H9 (cell line): ENCODE data around the gene MYRF. TPM values are rescaled to one million over a fixed set of nuclear protein-coding genes. Genes with fewer than 3 reads are reported as not detected.

Experiments used
- DNase-seq: peaks from one replicate; pipeline ENCODE4 v3.0.0-alpha.2; 2017
- H2AFZ ChIP-seq: one replicate; pipeline ENCODE4 v1.6.1; 2013; ENCODE audit warnings: mild to moderate bottlenecking, low read length, control low read depth, moderate library complexity
- H2AK5ac ChIP-seq: 2 replicates; pipeline ENCODE4 v1.6.1; 2013; ENCODE audit warnings: low read length, control low read depth, mixed read lengths; ENCODE audit not compliant: insufficient read length
- H2BK120ac ChIP-seq: one replicate; pipeline ENCODE4 v1.6.1; 2013; ENCODE audit warnings: low read depth, mild to moderate bottlenecking, low read length, control low read depth, inconsistent platforms; ENCODE audit not compliant: poor library complexity, severe bottlenecking
- H2BK12ac ChIP-seq: 2 replicates; pipeline ENCODE4 v1.6.1; 2013; ENCODE audit warnings: low read length, control low read depth, mixed read lengths, low read depth; ENCODE audit not compliant: insufficient read length
- H2BK15ac ChIP-seq: 2 replicates; pipeline ENCODE4 v1.6.1; 2013; ENCODE audit warnings: low read depth, low read length, control low read depth
- H2BK20ac ChIP-seq: one replicate; pipeline ENCODE4 v1.6.1; 2013; ENCODE audit warnings: low read depth, mild to moderate bottlenecking, low read length, control low read depth, inconsistent platforms; ENCODE audit not compliant: poor library complexity, severe bottlenecking
- H2BK5ac ChIP-seq: 2 replicates; pipeline ENCODE4 v1.6.1; 2013; ENCODE audit warnings: low read length, control low read depth, mixed read lengths; ENCODE audit not compliant: insufficient read length
- H3K14ac ChIP-seq: 2 replicates; pipeline ENCODE4 v1.6.1; 2013; ENCODE audit warnings: low read length, control low read depth; ENCODE audit not compliant: insufficient read depth
- H3K18ac ChIP-seq: 2 replicates; pipeline ENCODE4 v1.6.1; 2013; ENCODE audit warnings: low read depth, mild to moderate bottlenecking, mixed read lengths, low read length, control low read depth; ENCODE audit not compliant: insufficient read length
- H3K23ac ChIP-seq: 2 replicates; pipeline ENCODE4 v1.6.1; 2013; ENCODE audit warnings: low read length, control low read depth, mixed read lengths, low read depth; ENCODE audit not compliant: insufficient read length
- H3K23me2 ChIP-seq: 2 replicates; pipeline ENCODE4 v1.6.1; 2013; ENCODE audit warnings: low read depth, mild to moderate bottlenecking, mixed read lengths, low read length, control low read depth; ENCODE audit not compliant: insufficient read length, poor library complexity, severe bottlenecking
- H3K27ac ChIP-seq: 2 replicates; pipeline ENCODE4 v1.5.1; 2013; ENCODE audit warnings: low read length, control low read depth, mixed read lengths, low read depth; ENCODE audit not compliant: insufficient read length
- H3K27me3 ChIP-seq: 2 replicates; pipeline ENCODE4 v1.6.1; 2013; ENCODE audit warnings: low read length, control low read depth, inconsistent platforms; ENCODE audit not compliant: insufficient read depth
- H3K4ac ChIP-seq: 2 replicates; pipeline ENCODE4 v1.6.1; 2013; ENCODE audit warnings: low read depth, mild to moderate bottlenecking, control low read depth, inconsistent platforms, low read length, moderate library complexity
- H3K4me1 ChIP-seq: 2 replicates; pipeline ENCODE4 v1.6.1; 2013; ENCODE audit warnings: low read length, control low read depth, inconsistent platforms; ENCODE audit not compliant: insufficient read depth
- H3K4me2 ChIP-seq: 2 replicates; pipeline ENCODE4 v1.6.1; 2013; ENCODE audit warnings: low read length, control low read depth, mixed read lengths; ENCODE audit not compliant: insufficient read length, insufficient read depth
- H3K56ac ChIP-seq: 2 replicates; pipeline ENCODE4 v1.6.1; 2013; ENCODE audit warnings: low read depth, mild to moderate bottlenecking, mixed read lengths, low read length, control low read depth; ENCODE audit not compliant: insufficient read length
- H3K79me1 ChIP-seq: 2 replicates; pipeline ENCODE4 v1.6.1; 2013; ENCODE audit warnings: low read depth, mild to moderate bottlenecking, moderate library complexity, low read length, control low read depth, inconsistent platforms; ENCODE audit not compliant: insufficient read depth, poor library complexity, severe bottlenecking
- H3K79me2 ChIP-seq: 2 replicates; pipeline ENCODE4 v1.6.1; 2013; ENCODE audit warnings: low read length, control low read depth, inconsistent platforms; ENCODE audit not compliant: insufficient read depth
- H3K9ac ChIP-seq: 2 replicates; pipeline ENCODE4 v1.6.1; 2013; ENCODE audit warnings: low read length, control low read depth, mixed read lengths; ENCODE audit not compliant: insufficient read length; ENCODE audit errors: extremely low read depth
- H3K9me3 ChIP-seq: one replicate; pipeline ENCODE4 v1.6.1; 2013; ENCODE audit warnings: low read depth, low read length, inconsistent platforms; ENCODE audit not compliant: control insufficient read depth
- H3T11ph ChIP-seq: one replicate; pipeline ENCODE4 v1.6.1; 2013; ENCODE audit warnings: mild to moderate bottlenecking, low read length, control low read depth, inconsistent platforms
- H4K20me1 ChIP-seq: one replicate; pipeline ENCODE4 v1.6.1; 2013; ENCODE audit not compliant: control insufficient read depth, insufficient read length, insufficient read depth
- H4K5ac ChIP-seq: 2 replicates; pipeline ENCODE4 v1.6.1; 2013; ENCODE audit warnings: low read depth, mild to moderate bottlenecking, mixed read lengths, low read length, control low read depth; ENCODE audit not compliant: insufficient read length
- H4K8ac ChIP-seq: replicated peaks from 2 replicates; pipeline ENCODE4 v1.6.1; 2013; ENCODE audit warnings: low read length, control low read depth, mixed read lengths, low read depth; ENCODE audit not compliant: insufficient read length
- H4K91ac ChIP-seq: 2 replicates; pipeline ENCODE4 v1.6.1; 2013; ENCODE audit warnings: low read depth, mild to moderate bottlenecking, moderate library complexity, mixed read lengths, low read length, control low read depth; ENCODE audit not compliant: insufficient read length
- H3K27ac Mint-ChIP-seq, 3 experiments: 2 replicates in 2 of 3; 3 replicates in 1 of 3; pipeline ENCODE4 v1.8.0; 2020 to 2021; ENCODE audit warnings: mixed read lengths in 3 of 3, mild to moderate bottlenecking in 1 of 3, moderate library complexity in 1 of 3
- H3K27me3 Mint-ChIP-seq: 2 replicates; pipeline ENCODE4 v1.8.0; 2021; ENCODE audit warnings: low read depth, mild to moderate bottlenecking, moderate library complexity, mixed read lengths
- H3K36me3 Mint-ChIP-seq, 3 experiments: 2 replicates in 2 of 3; 3 replicates in 1 of 3; pipeline ENCODE4 v1.8.0; 2020 to 2021; ENCODE audit warnings: low read depth in 3 of 3, mixed read lengths in 3 of 3; ENCODE audit not compliant: insufficient read depth in 1 of 3
- H3K4me1 Mint-ChIP-seq, 2 experiments: 2 replicates each; pipeline ENCODE4 v1.8.0; 2020; ENCODE audit warnings: mixed read lengths in 2 of 2
- H3K4me3 Mint-ChIP-seq, 2 experiments: 2 replicates in 1 of 2; 3 replicates in 1 of 2; pipeline ENCODE4 v1.8.0; 2020 to 2021; ENCODE audit warnings: mild to moderate bottlenecking in 2 of 2, mixed read lengths in 2 of 2, moderate library complexity in 1 of 2
- H3K9me3 Mint-ChIP-seq, 2 experiments: 2 replicates in 1 of 2; 3 replicates in 1 of 2; pipeline ENCODE4 v1.8.0; 2020; ENCODE audit warnings: mild to moderate bottlenecking in 2 of 2, mixed read lengths in 2 of 2, moderate library complexity in 1 of 2
- CTCF ChIP-seq: fragments of 200-600 bp; sonication (generic); conservative IDR thresholded peaks from 3 replicates; pipeline ENCODE4 v1.8.0; 2021; ENCODE audit warnings: antibody characterized with exemption, mild to moderate bottlenecking
- WGBS: extraction: QIAGEN DNeasy Blood & Tissue Kit; methylation state at CpG from one replicate; pipeline ENCODE4 v1.1.7; 2013; ENCODE audit warnings: missing lambda C conversion rate, low lambda C conversion rate, mixed read lengths; ENCODE audit not compliant: insufficient read length; ENCODE audit errors: extremely low coverage; 5-methylcytosine and 5-hydroxymethylcytosine counted together
- total RNA-seq: library from RNA; stranded (reverse); gene quantifications from 2 replicates; pipeline ENCODE4 v1.2.1, GENCODE V29; 2021

Gene MYRF
- total RNA-seq, 1 experiment from 2014 or later: 13.9 TPM

GRCh38 chr11:61731952-61732675 is 20.3 kb upstream of the MYRF start:
- no peak overlapping the region for H2AFZ ChIP-seq
- H3K27me3 Mint-ChIP-seq: no peaks in the 10 kb centered on the region
- H2BK120ac ChIP-seq: no peak overlapping the region
- no peak for DNase-seq
- no peaks in the 10 kb centered on the region for H3K9me3 ChIP-seq
- H2AK5ac ChIP-seq: no peak overlapping the region
- no peak overlapping the region for H4K5ac ChIP-seq
- no peaks in the 10 kb centered on the region for H4K20me1 ChIP-seq
- no peak overlapping the region for H2BK12ac ChIP-seq
- no peak overlapping the region for H2BK5ac ChIP-seq
- no peak overlapping the region for H2BK20ac ChIP-seq
- H3T11ph ChIP-seq: no peak overlapping the region
- no peak overlapping the region for H3K18ac ChIP-seq
- H3K27ac Mint-ChIP-seq: 0 out of 7 replicates have a peak overlapping the region, but pooled peaks of 1 of the 3 experiments have one; percentile 68
- H3K79me1 ChIP-seq: no peaks in the 10 kb centered on the region
- H3K36me3 Mint-ChIP-seq: peaks cover 5 to 21% (median 16%) of the 10 kb centered on the region in 3 experiments; a peak in 6 of 7 replicates
- no peak overlapping the region for H3K14ac ChIP-seq
- H2BK15ac ChIP-seq: no peak overlapping the region
- H3K4ac ChIP-seq: no peak overlapping the region
- no CpG with 5 or more reads among the region's 8 CpGs for WGBS
- H3K27ac ChIP-seq: no peak overlapping the region
- H3K4me3 Mint-ChIP-seq: no peak overlapping the region
- no peak overlapping the region for H4K8ac ChIP-seq
- H3K4me1 ChIP-seq: no peaks in the 10 kb centered on the region
- no peaks in the 10 kb centered on the region for H3K27me3 ChIP-seq
- H3K9me3 Mint-ChIP-seq: no peaks in the 10 kb centered on the region
- no peak for TF ChIP-seq CTCF
- no peak overlapping the region for H3K4me2 ChIP-seq
- no peaks in the 10 kb centered on the region for H3K79me2 ChIP-seq
- H4K91ac ChIP-seq: no peak overlapping the region
- no peak overlapping the region for H3K23ac ChIP-seq
- no peaks in the 10 kb centered on the region for H3K23me2 ChIP-seq
- H3K56ac ChIP-seq: no peak overlapping the region
- peaks cover 0 to 2% of the 10 kb centered on the region in 2 experiments; a peak in 1 of 4 replicates for H3K4me1 Mint-ChIP-seq
- H3K9ac ChIP-seq: no peak overlapping the region
